ENCODE data around the gene SIPA1L3. TPM values are rescaled to one million over a fixed set of nuclear protein-coding genes. Genes with fewer than 3 reads are reported as not detected.

Gene SIPA1L3
- total RNA-seq, 2 donors from 2014 or later = 19.5 to 21.4 TPM

DNA sequence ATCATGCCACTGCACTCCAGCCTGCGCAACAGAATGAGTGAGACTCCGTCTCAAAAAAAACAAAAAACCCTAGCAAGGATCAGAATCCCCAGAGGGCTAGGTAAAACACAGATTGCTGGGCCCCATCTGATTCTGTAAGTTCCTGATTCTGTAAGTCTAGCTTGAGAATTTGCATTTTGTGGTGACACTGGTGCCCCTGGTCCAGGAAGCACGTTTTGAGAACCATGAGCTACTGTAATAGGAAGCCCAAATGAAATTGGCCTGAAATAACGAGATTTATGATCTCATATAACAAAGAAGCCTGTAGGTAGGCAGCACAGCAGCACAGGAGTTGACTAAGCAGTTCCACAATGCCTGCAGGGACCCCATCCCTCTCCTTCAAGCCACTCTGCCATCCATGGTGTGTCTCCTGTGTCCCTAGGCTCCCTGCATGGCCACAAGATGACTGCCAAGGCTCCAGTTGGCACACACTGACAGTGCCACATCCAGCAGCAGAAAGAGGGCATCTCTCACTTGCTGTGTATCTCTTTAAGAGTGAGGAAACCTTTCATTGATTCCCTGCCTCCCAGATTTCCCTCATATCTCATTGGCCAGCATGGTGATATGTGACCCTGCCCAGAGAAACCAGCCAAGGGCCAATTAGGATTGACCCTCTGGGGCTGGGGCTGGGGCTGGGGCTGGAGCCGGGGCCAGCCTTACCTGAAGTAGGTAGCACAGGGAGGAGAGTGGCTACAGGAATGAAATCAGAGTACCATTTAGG, 21.7 kb downstream of the SIPA1L3 start:
- Mint-ChIP-seq H3K27me3 (no peaks in the 10 kb centered on the region), H3K27ac (peak overlapping the region; percentile 26)

GRCh38 chr19:37929355-37929923, 22.4 kb downstream of the SIPA1L3 start:
- Mint-ChIP-seq H3K27ac (no peak overlapping the region), H3K36me3 (ENCODE audit: low read depth) (peaks cover 18% of the 10 kb centered on the region), H3K27me3 (no peaks in the 10 kb centered on the region), H3K4me3 (no peak overlapping the region), H3K9me3 (no peaks in the 10 kb centered on the region), H3K4me1 (peaks cover 5% of the 10 kb centered on the region)
- ATAC-seq (replicated peaks) = no peak

More for the DNA sequence above, 21.7 kb downstream of the SIPA1L3 start:
- H3K36me3 Mint-ChIP-seq (ENCODE audit: low read depth) = peaks cover 17% of the 10 kb centered on the region
- no peak overlapping the region for H3K4me3 Mint-ChIP-seq
- no peak for ATAC-seq (replicated peaks)
- H3K4me1 Mint-ChIP-seq = peaks cover 5% of the 10 kb centered on the region
- H3K9me3 Mint-ChIP-seq = no peaks in the 10 kb centered on the region

DNA sequence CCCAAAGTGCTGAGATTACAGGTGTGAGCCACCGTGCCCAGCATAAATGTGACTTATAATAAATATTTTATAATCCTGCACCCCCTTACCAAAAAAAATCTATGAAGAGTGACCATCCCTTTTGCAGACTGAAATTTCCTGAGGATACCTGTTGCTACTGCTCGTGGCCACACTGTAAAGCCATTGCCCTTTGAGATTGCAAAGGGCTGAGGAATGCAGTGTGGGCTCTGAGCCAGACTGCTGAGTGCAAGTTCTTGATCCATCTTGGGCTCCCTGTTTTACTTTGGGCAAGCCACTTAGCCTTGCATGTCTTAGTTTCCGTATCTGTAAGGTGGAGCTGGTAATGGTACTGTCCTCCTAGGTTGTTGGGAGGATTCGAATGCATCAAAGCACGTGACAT, 23.4 kb downstream of the SIPA1L3 start:
- no peaks in the 10 kb centered on the region for H3K27me3 Mint-ChIP-seq
- no peak for ATAC-seq (replicated peaks)
- peaks cover 14% of the 10 kb centered on the region for H3K36me3 Mint-ChIP-seq (ENCODE audit: low read depth)
- H3K27ac Mint-ChIP-seq = no peak overlapping the region
- H3K4me1 Mint-ChIP-seq = no peaks in the 10 kb centered on the region
- no peaks in the 10 kb centered on the region for H3K9me3 Mint-ChIP-seq
- H3K4me3 Mint-ChIP-seq = no peak overlapping the region

DNA sequence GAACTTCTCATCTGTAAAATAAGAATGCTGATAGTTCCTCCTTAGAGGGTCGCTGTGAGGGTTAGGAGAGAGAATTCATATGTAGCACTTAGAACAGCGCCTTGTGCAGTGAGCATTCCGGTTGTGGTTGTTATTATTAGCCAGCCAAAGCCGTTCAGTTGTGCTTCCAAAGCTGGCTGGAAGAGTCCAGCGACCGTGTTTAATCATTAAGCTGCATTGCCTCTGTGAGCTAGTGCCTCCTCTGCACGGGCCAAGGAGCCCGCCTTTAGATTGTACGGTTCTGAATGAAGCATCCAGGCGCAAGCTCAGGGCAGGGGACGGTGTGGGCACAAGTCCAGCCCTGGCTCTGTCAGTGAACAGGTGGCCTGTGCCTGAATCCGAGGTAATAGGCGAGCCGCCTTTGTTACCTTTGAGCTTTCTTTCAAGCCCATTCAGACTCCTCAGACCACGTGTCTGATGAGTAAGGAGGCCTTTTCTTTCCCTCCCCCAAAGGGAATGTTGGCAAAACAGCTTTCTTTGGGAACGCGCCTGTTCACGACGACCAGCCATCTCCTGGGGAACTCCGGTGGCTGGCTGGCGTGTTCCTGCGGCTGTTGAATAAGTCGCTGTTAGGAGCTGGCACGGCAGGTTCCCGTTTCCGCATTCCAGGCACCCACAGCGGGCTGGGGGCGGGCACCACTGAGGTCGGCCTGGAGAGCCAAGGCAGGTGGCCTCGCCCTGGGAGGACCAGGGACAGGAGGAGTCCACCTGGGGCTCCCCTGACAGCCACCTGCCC, 25.1 kb downstream of the SIPA1L3 start:
- Mint-ChIP-seq H3K9me3 (no peaks in the 10 kb centered on the region), H3K27ac (no peak overlapping the region), H3K4me3 (no peak overlapping the region), H3K27me3 (no peaks in the 10 kb centered on the region), H3K36me3 (ENCODE audit: low read depth) (peaks cover 14% of the 10 kb centered on the region), H3K4me1 (no peaks in the 10 kb centered on the region)
- ATAC-seq (replicated peaks) = no peak

- no peak for ATAC-seq (replicated peaks)
- Mint-ChIP-seq H3K27ac (no peak overlapping the region), H3K9me3 (no peaks in the 10 kb centered on the region), H3K4me3 (no peak overlapping the region), H3K4me1 (no peaks in the 10 kb centered on the region), H3K27me3 (no peaks in the 10 kb centered on the region), H3K36me3 (ENCODE audit: low read depth) (peaks cover 14% of the 10 kb centered on the region)
Observed at GRCh38 chr19:37932985-37933936, 26.3 kb downstream of the SIPA1L3 start.

DNA sequence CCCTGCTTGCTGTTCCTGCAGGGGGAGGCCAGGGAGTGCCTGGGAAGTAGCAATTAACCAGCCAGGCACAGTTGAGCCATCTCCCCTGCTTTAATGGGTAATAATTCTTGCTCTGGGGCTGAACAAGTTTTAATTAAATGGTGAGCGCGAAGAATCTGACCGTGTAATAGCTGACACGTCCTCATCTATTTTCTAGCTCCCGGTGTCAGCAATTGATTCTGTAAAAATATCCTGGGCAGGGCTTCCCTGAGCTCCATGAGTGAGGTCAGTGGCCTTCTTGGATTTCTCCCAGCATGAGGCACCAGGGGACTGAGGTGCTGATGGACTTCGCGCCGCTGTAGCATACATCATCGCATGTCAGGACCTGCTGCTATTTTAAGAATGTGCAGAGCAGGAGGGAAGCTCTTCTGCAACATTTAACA, 26.9 kb downstream of the SIPA1L3 start:
- ATAC-seq (replicated peaks) = no peak
- no peaks in the 10 kb centered on the region for H3K27me3 Mint-ChIP-seq
- H3K36me3 Mint-ChIP-seq (ENCODE audit: low read depth) = peaks cover 14% of the 10 kb centered on the region
- H3K27ac Mint-ChIP-seq = no peak overlapping the region
- H3K9me3 Mint-ChIP-seq = no peaks in the 10 kb centered on the region
- H3K4me3 Mint-ChIP-seq = no peak overlapping the region
- no peaks in the 10 kb centered on the region for H3K4me1 Mint-ChIP-seq

- no peak for ATAC-seq (replicated peaks)
- H3K36me3 Mint-ChIP-seq (ENCODE audit: low read depth) = peaks cover 14% of the 10 kb centered on the region
- no peak overlapping the region for H3K4me3 Mint-ChIP-seq
- H3K9me3 Mint-ChIP-seq = no peaks in the 10 kb centered on the region
- no peaks in the 10 kb centered on the region for H3K27me3 Mint-ChIP-seq
- no peak overlapping the region for H3K27ac Mint-ChIP-seq
- H3K4me1 Mint-ChIP-seq = no peaks in the 10 kb centered on the region
Observed at GRCh38 chr19:37935341-37935740, 28.3 kb downstream of the SIPA1L3 start.

DNA sequence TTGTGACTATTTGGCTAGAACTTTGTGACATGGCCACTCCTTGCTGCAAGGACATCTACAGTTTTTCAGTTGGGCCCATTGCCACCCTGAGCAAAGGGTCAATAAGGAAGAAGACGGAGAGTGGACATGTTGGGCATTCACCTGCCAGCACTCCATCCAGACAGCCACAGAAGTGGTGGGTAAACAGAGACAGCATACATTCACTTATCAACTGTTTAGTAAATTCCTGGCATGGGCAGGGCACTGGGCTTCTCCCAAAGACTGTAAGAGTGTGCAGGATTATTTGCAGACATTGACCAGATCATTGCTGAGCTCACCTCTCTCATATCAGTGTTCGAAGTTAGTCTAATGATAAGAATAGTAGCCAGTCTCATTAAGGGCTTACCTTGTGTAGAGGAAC, 29.2 kb downstream of the SIPA1L3 start:
- Mint-ChIP-seq H3K4me3 (no peak overlapping the region), H3K36me3 (ENCODE audit: low read depth) (peaks cover 14% of the 10 kb centered on the region), H3K9me3 (no peaks in the 10 kb centered on the region), H3K27me3 (no peaks in the 10 kb centered on the region), H3K27ac (no peak overlapping the region), H3K4me1 (no peaks in the 10 kb centered on the region)
- ATAC-seq (replicated peaks) = no peak

GRCh38 chr19:37936886-37937285, 29.9 kb downstream of the SIPA1L3 start:
- Mint-ChIP-seq H3K27ac (no peak overlapping the region), H3K4me3 (no peak overlapping the region), H3K27me3 (no peaks in the 10 kb centered on the region), H3K4me1 (no peaks in the 10 kb centered on the region), H3K9me3 (no peaks in the 10 kb centered on the region), H3K36me3 (ENCODE audit: low read depth) (peaks cover 14% of the 10 kb centered on the region)
- no peak for ATAC-seq (replicated peaks)

GRCh38 chr19:37938353-37938752, 31.3 kb downstream of the SIPA1L3 start:
- H3K27me3 Mint-ChIP-seq = no peaks in the 10 kb centered on the region
- no peak overlapping the region for H3K4me3 Mint-ChIP-seq
- H3K36me3 Mint-ChIP-seq (ENCODE audit: low read depth) = peaks cover 5% of the 10 kb centered on the region
- no peaks in the 10 kb centered on the region for H3K9me3 Mint-ChIP-seq
- no peak overlapping the region for H3K27ac Mint-ChIP-seq
- H3K4me1 Mint-ChIP-seq = no peaks in the 10 kb centered on the region
- ATAC-seq (replicated peaks) = no peak

DNA sequence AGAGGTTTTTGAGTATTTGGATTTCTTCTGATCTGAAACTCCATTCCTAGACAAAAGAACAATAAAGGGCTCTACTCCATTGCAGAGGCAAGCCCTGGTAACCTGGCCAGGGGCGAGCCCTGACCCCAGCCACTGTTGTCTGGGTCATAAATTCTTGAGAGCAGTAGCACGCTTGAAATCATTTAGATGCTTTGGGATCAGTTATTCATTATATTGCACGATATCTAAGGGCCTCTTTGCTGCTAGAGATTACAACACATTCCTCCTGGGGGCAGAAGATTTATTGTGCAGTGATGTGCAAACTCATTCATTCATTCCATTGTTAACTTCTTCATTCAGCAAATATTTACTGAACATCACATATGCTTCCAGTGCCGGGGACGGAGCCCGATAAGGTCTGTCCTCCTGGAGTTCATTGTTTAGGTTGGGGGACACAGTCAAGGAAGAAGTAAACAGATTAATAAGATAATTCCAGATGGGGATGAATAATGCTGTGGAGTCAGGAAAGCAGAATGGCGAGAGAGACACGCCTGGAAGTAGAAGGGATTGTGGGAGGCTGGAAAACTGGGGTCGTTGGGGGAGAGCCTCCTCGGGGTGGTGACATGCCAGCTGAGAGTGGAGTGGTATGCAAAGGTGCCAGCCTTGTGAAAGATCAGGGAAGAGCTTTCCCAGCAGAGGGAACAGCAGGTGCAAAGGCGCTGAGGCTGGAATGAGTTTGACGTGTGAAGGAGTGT, 34.9 kb downstream of the SIPA1L3 start:
- Mint-ChIP-seq H3K4me1 (no peaks in the 10 kb centered on the region), H3K27ac (no peak overlapping the region), H3K4me3 (no peak overlapping the region), H3K9me3 (no peaks in the 10 kb centered on the region), H3K36me3 (ENCODE audit: low read depth) (no peaks in the 10 kb centered on the region), H3K27me3 (no peaks in the 10 kb centered on the region)
- ATAC-seq (replicated peaks) = no peak

- ATAC-seq (replicated peaks) = no peak
Observed at GRCh38 chr19:37942516-37942902, 35.5 kb downstream of the SIPA1L3 start.

DNA sequence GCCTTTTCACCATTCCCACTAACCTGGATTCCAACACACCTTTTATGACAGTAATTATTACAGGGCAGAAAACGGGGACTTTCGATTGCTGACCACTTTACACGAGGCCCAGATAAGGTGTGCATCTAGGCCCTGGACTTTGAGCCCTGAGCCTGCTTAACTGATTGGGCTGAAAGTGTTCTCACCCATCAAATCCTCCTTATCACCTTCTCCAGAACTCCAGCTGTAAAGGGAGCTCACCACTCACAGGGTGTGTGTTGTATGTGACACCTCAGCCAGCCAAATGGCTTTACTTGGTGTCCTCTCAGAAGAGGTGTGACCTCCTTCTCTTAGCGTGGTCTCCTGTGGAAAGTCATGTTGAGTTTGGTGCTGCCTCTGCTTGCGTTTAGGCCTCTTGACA, 36.5 kb downstream of the SIPA1L3 start:
- Mint-ChIP-seq H3K27ac (no peak overlapping the region), H3K4me3 (no peak overlapping the region), H3K9me3 (no peaks in the 10 kb centered on the region), H3K36me3 (ENCODE audit: low read depth) (no peaks in the 10 kb centered on the region), H3K4me1 (no peaks in the 10 kb centered on the region), H3K27me3 (no peaks in the 10 kb centered on the region)
- no peak for ATAC-seq (replicated peaks)

More at GRCh38 chr19:37942516-37942902, 35.5 kb downstream of the SIPA1L3 start:
- no peaks in the 10 kb centered on the region for H3K4me1 Mint-ChIP-seq
- H3K27me3 Mint-ChIP-seq = no peaks in the 10 kb centered on the region
- H3K27ac Mint-ChIP-seq = no peak overlapping the region
- no peaks in the 10 kb centered on the region for H3K9me3 Mint-ChIP-seq
- H3K36me3 Mint-ChIP-seq (ENCODE audit: low read depth) = no peaks in the 10 kb centered on the region
- H3K4me3 Mint-ChIP-seq = no peak overlapping the region

Measured in activated T-helper 17 cell treated with anti-CD3 and anti-CD28 coated beads, Interleukin-2, amount 50 U/mL, for 72 hours (primary cell).